Measurements from ENCODE around the gene CHD5.

The CHD5 gene

DNA sequence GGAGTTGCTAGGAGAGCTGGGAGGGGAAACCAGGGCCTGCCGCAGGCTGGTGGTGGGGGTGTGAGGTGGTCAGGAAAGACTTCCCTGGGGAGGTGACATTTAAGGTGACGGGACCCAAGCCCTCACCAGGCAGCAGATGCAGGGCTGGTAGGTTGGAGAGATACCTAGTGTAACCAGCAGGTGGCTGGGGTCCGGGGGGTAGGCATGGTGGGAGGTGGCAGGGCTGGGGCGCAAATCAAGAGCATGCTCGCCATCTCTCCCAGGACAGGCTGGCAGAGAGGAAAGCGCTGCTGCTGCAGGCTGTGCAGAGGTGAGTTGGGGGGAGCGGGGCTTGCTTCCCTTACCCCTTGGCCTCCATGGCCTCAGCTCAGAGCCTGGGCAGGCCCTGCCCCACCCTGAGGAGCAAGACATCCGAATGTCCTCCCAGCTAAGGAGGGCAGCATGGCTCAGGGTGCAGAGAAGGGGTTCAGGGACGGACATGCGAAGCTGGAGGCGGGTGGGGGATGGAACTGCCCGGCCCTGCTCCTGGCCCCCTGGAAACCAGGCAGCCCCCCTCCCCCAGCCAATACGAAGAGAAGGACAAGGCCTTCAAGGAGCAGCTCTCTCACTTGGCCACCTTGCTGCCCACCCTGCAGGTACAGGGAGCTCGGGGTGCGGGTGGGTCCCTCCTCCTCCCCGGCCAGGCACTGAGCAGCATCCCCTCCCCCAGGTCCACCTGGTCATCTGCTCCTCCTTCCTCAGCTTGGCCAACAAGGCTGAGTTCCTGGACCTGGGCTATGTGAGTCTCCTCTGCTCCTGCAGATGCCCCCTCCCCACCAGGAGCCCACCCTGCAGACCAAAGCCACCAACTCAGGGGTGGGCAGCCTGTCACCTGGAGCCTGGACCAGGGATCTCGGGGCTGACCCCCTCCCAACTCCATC is 29.8 kb upstream of the CHD5 start:
- Histone ChIP-seq H3K9me3 (ENCODE audit: insufficient read depth, low read depth, low read length) (no peaks in the 10 kb centered on the region), H4K20me1 (ENCODE audit: insufficient read depth, low read length, poor library complexity, severe bottlenecking) (no peaks in the 10 kb centered on the region), H3K9me2 (replicated peaks; ENCODE audit: low read depth, low read length) (no peaks in the 10 kb centered on the region), H3K4me2 (ENCODE audit: low read depth, low read length, poor library complexity, severe bottlenecking) (no peak overlapping the region), H3K9ac (ENCODE audit: low read depth, low read length, poor library complexity, severe bottlenecking) (no peak overlapping the region), H3K27me3 (ENCODE audit: insufficient read depth, low read length, poor library complexity, severe bottlenecking) (no peaks in the 10 kb centered on the region), H3K79me2 (ENCODE audit: insufficient read depth, low read length) (no peaks in the 10 kb centered on the region), H2AFZ (ENCODE audit: low read length) (no peak overlapping the region), H3K36me3 (ENCODE audit: insufficient read depth, low read length) (no peaks in the 10 kb centered on the region), H3F3A (ENCODE audit: low read depth) (no peaks in the 10 kb centered on the region), H3K4me3 (ENCODE audit: low read length, poor library complexity, severe bottlenecking) (no peak overlapping the region), H3K4me1 (ENCODE audit: insufficient read depth, low read length, poor library complexity, severe bottlenecking) (no peaks in the 10 kb centered on the region)
- TF ChIP-seq, protein P1, sequence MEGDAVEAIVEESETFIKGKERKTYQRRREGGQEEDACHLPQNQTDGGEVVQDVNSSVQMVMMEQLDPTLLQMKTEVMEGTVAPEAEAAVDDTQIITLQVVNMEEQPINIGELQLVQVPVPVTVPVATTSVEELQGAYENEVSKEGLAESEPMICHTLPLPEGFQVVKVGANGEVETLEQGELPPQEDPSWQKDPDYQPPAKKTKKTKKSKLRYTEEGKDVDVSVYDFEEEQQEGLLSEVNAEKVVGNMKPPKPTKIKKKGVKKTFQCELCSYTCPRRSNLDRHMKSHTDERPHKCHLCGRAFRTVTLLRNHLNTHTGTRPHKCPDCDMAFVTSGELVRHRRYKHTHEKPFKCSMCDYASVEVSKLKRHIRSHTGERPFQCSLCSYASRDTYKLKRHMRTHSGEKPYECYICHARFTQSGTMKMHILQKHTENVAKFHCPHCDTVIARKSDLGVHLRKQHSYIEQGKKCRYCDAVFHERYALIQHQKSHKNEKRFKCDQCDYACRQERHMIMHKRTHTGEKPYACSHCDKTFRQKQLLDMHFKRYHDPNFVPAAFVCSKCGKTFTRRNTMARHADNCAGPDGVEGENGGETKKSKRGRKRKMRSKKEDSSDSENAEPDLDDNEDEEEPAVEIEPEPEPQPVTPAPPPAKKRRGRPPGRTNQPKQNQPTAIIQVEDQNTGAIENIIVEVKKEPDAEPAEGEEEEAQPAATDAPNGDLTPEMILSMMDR (conservative IDR thresholded peaks at IDR 0.05; ENCODE audit: low read length): no peak; the same call in 1 of the 2 replicates
- no peak for TF ChIP-seq EZH2phosphoT487 (IDR thresholded peaks at IDR 0.05; ENCODE audit: borderline replicate concordance)

DNA sequence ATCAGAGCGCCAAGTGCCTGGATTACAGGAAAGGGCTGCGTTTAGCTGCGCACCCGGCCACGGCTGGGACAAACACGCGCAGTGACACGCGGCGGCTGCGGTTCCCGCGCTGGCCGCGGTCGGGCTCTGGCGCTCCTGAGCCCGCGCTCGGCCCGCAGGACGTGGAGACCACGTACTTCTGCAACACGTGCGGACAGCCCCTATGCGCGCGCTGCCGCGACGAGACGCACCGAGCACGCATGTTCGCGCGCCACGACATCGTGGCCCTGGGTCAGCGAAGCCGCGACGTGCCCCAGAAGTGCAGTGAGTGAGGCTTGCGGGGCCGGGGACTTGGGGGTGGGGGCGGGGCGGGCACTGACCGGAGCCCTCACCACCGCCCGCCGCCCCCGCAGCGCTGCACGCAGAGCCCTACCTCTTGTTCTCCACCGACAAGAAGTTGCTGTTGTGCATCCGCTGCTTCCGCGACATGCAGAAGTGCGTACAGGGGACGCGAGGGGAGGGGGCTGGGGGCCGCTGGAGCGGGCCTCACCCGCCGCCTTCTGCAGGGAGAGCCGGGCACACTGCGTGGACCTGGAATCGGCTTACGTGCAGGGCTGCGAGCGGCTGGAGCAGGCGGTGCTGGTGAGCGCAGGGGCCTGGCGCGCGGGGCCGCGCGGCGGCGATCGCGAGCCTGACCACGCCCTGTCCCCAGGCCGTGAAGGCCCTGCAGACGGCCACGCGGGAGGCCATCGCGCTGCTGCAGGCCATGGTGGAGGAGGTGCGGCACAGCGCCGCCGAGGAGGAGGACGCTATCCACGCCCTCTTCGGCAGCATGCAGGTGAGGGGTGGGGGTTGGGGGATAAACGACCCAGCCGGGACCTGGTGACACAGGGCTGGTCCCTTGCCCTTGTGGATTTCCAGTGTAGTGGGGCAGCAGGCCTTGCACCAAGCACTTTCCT is 28.9 kb upstream of the CHD5 start:
- Histone ChIP-seq H3K9me3 (ENCODE audit: insufficient read depth, low read depth, low read length) (no peaks in the 10 kb centered on the region), H3K79me2 (ENCODE audit: insufficient read depth, low read length) (no peaks in the 10 kb centered on the region), H3K36me3 (ENCODE audit: insufficient read depth, low read length) (no peaks in the 10 kb centered on the region), H3K9ac (ENCODE audit: low read depth, low read length, poor library complexity, severe bottlenecking) (no peak overlapping the region), H2AFZ (ENCODE audit: low read length) (no peak overlapping the region), H3K4me1 (ENCODE audit: insufficient read depth, low read length, poor library complexity, severe bottlenecking) (no peaks in the 10 kb centered on the region), H3K4me3 (ENCODE audit: low read length, poor library complexity, severe bottlenecking) (no peak overlapping the region), H4K20me1 (ENCODE audit: insufficient read depth, low read length, poor library complexity, severe bottlenecking) (no peaks in the 10 kb centered on the region), H3K4me2 (ENCODE audit: low read depth, low read length, poor library complexity, severe bottlenecking) (no peak overlapping the region), H3F3A (ENCODE audit: low read depth) (no peaks in the 10 kb centered on the region), H3K27me3 (ENCODE audit: insufficient read depth, low read length, poor library complexity, severe bottlenecking) (no peaks in the 10 kb centered on the region), H3K9me2 (replicated peaks; ENCODE audit: low read depth, low read length) (no peaks in the 10 kb centered on the region)
- no peak for TF ChIP-seq EZH2phosphoT487 (IDR thresholded peaks at IDR 0.05; ENCODE audit: borderline replicate concordance)
- TF ChIP-seq, protein P1 (conservative IDR thresholded peaks at IDR 0.05; ENCODE audit: low read length): no peak

- TF ChIP-seq, protein P1 (conservative IDR thresholded peaks at IDR 0.05; ENCODE audit: low read length): no peak
- no peaks in the 10 kb centered on the region for H3F3A ChIP-seq (ENCODE audit: low read depth)
- no peaks in the 10 kb centered on the region for H3K79me2 ChIP-seq (ENCODE audit: insufficient read depth, low read length)
- no peak overlapping the region for H3K9ac ChIP-seq (ENCODE audit: low read depth, low read length, poor library complexity, severe bottlenecking)
- H3K4me1 ChIP-seq (ENCODE audit: insufficient read depth, low read length, poor library complexity, severe bottlenecking): no peaks in the 10 kb centered on the region
- H3K36me3 ChIP-seq (ENCODE audit: insufficient read depth, low read length): no peaks in the 10 kb centered on the region
- no peaks in the 10 kb centered on the region for H4K20me1 ChIP-seq (ENCODE audit: insufficient read depth, low read length, poor library complexity, severe bottlenecking)
- no peak overlapping the region for H2AFZ ChIP-seq (ENCODE audit: low read length)
- H3K27me3 ChIP-seq (ENCODE audit: insufficient read depth, low read length, poor library complexity, severe bottlenecking): peaks cover 4% of the 10 kb centered on the region
- no peak overlapping the region for H3K4me3 ChIP-seq (ENCODE audit: low read length, poor library complexity, severe bottlenecking)
- H3K9me2 ChIP-seq (replicated peaks; ENCODE audit: low read depth, low read length): no peaks in the 10 kb centered on the region
- H3K4me2 ChIP-seq (ENCODE audit: low read depth, low read length, poor library complexity, severe bottlenecking): no peak overlapping the region
- H3K9me3 ChIP-seq (ENCODE audit: insufficient read depth, low read depth, low read length): no peaks in the 10 kb centered on the region
Observed at GRCh38 chr1:6207921-6208320, 27.8 kb upstream of the CHD5 start.

Measured in Loucy (cell line).